Hepatocyte (in vitro differentiated cells): ENCODE measurements around the gene BACH2. TPM values are rescaled to one million over a fixed set of nuclear protein-coding genes. Genes with fewer than 3 reads are reported as not detected.
A peak's percentile ranks its signal among the peaks of the same experiment; 100 is the strongest.
"Not testable (repeated sequence)": the region's sequence is repeated elsewhere in the genome, so short reads cannot be mapped to it uniquely, and the experiment has no call there.

Experiments
- DNase-seq: peaks from one replicate; pipeline ENCODE4 v3.0.0-alpha.2; 2016; ENCODE audit warnings: low spot score
- H2AFZ ChIP-seq: fragments of 200-600 bp; sonication (generic); 2 replicates; pipeline ENCODE4 v1.6.0; 2016; ENCODE audit warnings: antibody characterized with exemption, mild to moderate bottlenecking
- H3K27ac ChIP-seq: fragments of 200-600 bp; sonication (generic); 2 replicates; pipeline ENCODE4 v1.5.1; 2016; ENCODE audit warnings: mild to moderate bottlenecking
- H3K27me3 ChIP-seq: fragments of 200-600 bp; sonication (generic); 2 replicates; pipeline ENCODE4 v1.6.1; 2016
- H3K36me3 ChIP-seq: fragments of 200-600 bp; sonication (generic); replicated peaks from 2 replicates; pipeline ENCODE4 v1.5.1; 2016; ENCODE audit warnings: low read depth; ENCODE audit not compliant: insufficient read depth
- H3K4me1 ChIP-seq: fragments of 200-600 bp; sonication (generic); 2 replicates; pipeline ENCODE4 v1.5.1; 2016; ENCODE audit warnings: mild to moderate bottlenecking, moderate library complexity; ENCODE audit not compliant: insufficient read depth
- H3K4me2 ChIP-seq: fragments of 200-600 bp; sonication (generic); 2 replicates; pipeline ENCODE4 v1.6.0; 2016
- H3K4me3 ChIP-seq: fragments of 200-600 bp; sonication (generic); 2 replicates; pipeline ENCODE4 v1.5.1; 2016; ENCODE audit warnings: mild to moderate bottlenecking
- H3K79me2 ChIP-seq: fragments of 200-600 bp; sonication (generic); 2 replicates; pipeline ENCODE4 v1.6.0; 2017; ENCODE audit warnings: mild to moderate bottlenecking
- H3K9me2 ChIP-seq: fragments of 200-600 bp; sonication (generic); replicated peaks from 2 replicates; pipeline ENCODE4 v1.6.0; 2017; ENCODE audit warnings: mild to moderate bottlenecking; ENCODE audit not compliant: insufficient read depth
- H3K9me3 ChIP-seq: fragments of 200-600 bp; sonication (generic); 2 replicates; pipeline ENCODE4 v1.5.1; 2016; ENCODE audit warnings: low read depth, mild to moderate bottlenecking
- H4K20me1 ChIP-seq: fragments of 200-600 bp; sonication (generic); 2 replicates; pipeline ENCODE4 v1.6.0; 2016; ENCODE audit warnings: mild to moderate bottlenecking; ENCODE audit not compliant: insufficient read depth, poor library complexity, severe bottlenecking
- CTCF ChIP-seq: fragments of 200-600 bp; sonication (generic); IDR thresholded peaks from 2 replicates; pipeline ENCODE4 v1.5.1; 2016; ENCODE audit warnings: antibody characterized with exemption, mild to moderate bottlenecking; ENCODE audit not compliant: poor library complexity
- EZH2 ChIP-seq: fragments of 200-600 bp; sonication (generic); IDR thresholded peaks from 2 replicates; pipeline ENCODE4 v1.6.1; 2016; ENCODE audit warnings: antibody characterized with exemption, mild to moderate bottlenecking, borderline replicate concordance
- EZH2phosphoT487 ChIP-seq: fragments of 200-600 bp; sonication (generic); IDR thresholded peaks from one replicate; pipeline ENCODE4 v1.6.1; 2018; ENCODE audit warnings: antibody characterized with exemption, mild to moderate bottlenecking, low read depth, moderate library complexity; ENCODE audit not compliant: unreplicated experiment, severe bottlenecking
- WGBS: methylation state at CpG from one replicate; pipeline ENCODE4 v1.1.6; 2016; ENCODE audit warnings: low lambda C conversion rate; ENCODE audit errors: missing lambda C conversion rate; 5-methylcytosine and 5-hydroxymethylcytosine counted together
- polyA plus RNA-seq: library from polyadenylated mRNA; unstranded; fragments of >200 nt; fragmentation: Nextera tagmentation; extraction: Ambion mirVana; gene quantifications from 2 replicates; pipeline ENCODE4 v1.2.1, GENCODE V29; 2016
- total RNA-seq: library from RNA; depleted of rRNA; stranded (reverse); fragments of >200 nt; gene quantifications from 2 replicates; pipeline ENCODE4 v1.2.3, GENCODE V29; 2014

The BACH2 gene
- total and polyA plus RNA-seq, 2 experiments from 2014 or later = 2.3 to 2.6 TPM

GRCh38 chr6:89916136-89916920 is 380.3 kb downstream of the BACH2 start:
- TF ChIP-seq EZH2phosphoT487 = no peak
- no peak for TF ChIP-seq EZH2
- TF ChIP-seq CTCF = no peak
- Histone ChIP-seq H4K20me1 (no peaks in the 10 kb centered on the region), H3K4me3 (no peak overlapping the region), H3K9me3 (no peaks in the 10 kb centered on the region), H3K9me2 (no peaks in the 10 kb centered on the region), H3K4me1 (no peaks in the 10 kb centered on the region), H3K27ac (no peak overlapping the region), H3K4me2 (no peak overlapping the region), H3K79me2 (no peaks in the 10 kb centered on the region), H3K36me3 (no peaks in the 10 kb centered on the region), H2AFZ (no peak overlapping the region), H3K27me3 (no peaks in the 10 kb centered on the region)
- DNase-seq = no peak
- 98% methylated on average over 3 of the region's 3 CpGs for WGBS

GRCh38 chr6:89910902-89911240 is 385.8 kb downstream of the BACH2 start:
- no CpG with 5 or more reads among the region's 1 CpG for WGBS
- Histone ChIP-seq H3K4me1 (no peaks in the 10 kb centered on the region), H3K27me3 (no peaks in the 10 kb centered on the region), H3K27ac (no peak overlapping the region), H2AFZ (no peak overlapping the region), H3K79me2 (no peaks in the 10 kb centered on the region), H3K9me2 (no peaks in the 10 kb centered on the region), H3K9me3 (no peaks in the 10 kb centered on the region), H3K4me3 (no peak overlapping the region), H3K36me3 (no peaks in the 10 kb centered on the region), H3K4me2 (no peak overlapping the region), H4K20me1 (no peaks in the 10 kb centered on the region)
- DNase-seq = no peak
- TF ChIP-seq EZH2phosphoT487 (no peak), EZH2 (no peak), CTCF (no peak)

GRCh38 chr6:89910001-89910901 is 386.4 kb downstream of the BACH2 start:
- H3K4me1 ChIP-seq, H3K27me3 ChIP-seq, H3K36me3 ChIP-seq, DNase-seq, H3K9me3 ChIP-seq, H4K20me1 ChIP-seq, H3K9me2 ChIP-seq, H3K4me3 ChIP-seq, H3K4me2 ChIP-seq, H3K79me2 ChIP-seq, H2AFZ ChIP-seq, H3K27ac ChIP-seq: not testable (repeated sequence)
- WGBS = 82% methylated on average over 10 of the region's 10 CpGs

- Histone ChIP-seq H3K36me3 (no peaks in the 10 kb centered on the region), H3K9me3 (no peaks in the 10 kb centered on the region), H3K4me1 (peaks cover 4% of the 10 kb centered on the region), H3K4me3 (no peak overlapping the region), H3K4me2 (no peak overlapping the region), H3K79me2 (no peaks in the 10 kb centered on the region), H4K20me1 (no peaks in the 10 kb centered on the region), H3K9me2 (no peaks in the 10 kb centered on the region), H3K27ac (no peak overlapping the region), H3K27me3 (no peaks in the 10 kb centered on the region), H2AFZ (no peak overlapping the region)
- WGBS = 45% methylated on average over 8 of the region's 8 CpGs
- peak; percentile 80 for DNase-seq
- TF ChIP-seq EZH2 (no peak), EZH2phosphoT487 (no peak), CTCF (no peak)
Measured at GRCh38 chr6:89895276-89895874, 401.3 kb downstream of the BACH2 start.
